Upper lobe of left lung (tissue), 4 donors: ENCODE data around the gene SH3BP4.

ENCODE experiments used
- POLR2A ChIP-seq, 4 donors: fragments of 450-650 bp; IDR thresholded peaks; one replicate each; pipeline ENCODE4 v1.5.1; 2016 to 2017; ENCODE audit warnings: antibody characterized with exemption in 4 of 4, mild to moderate bottlenecking in 2 of 4
- POLR2AphosphoS5 ChIP-seq, 2 donors: sonication (generic); formaldehyde crosslinking; IDR thresholded peaks; one replicate each; pipeline ENCODE4 v1.5.1; 2017; ENCODE audit warnings: antibody characterized with exemption in 2 of 2
- TF ChIP-seq, protein P1 (sequence below), 6 experiments: fragments of 450-650 bp in 4 of 6; fragments of 200-600 bp in 2 of 6; sonication (generic) in 2 of 6; IDR thresholded peaks; one replicate each; pipeline ENCODE4 v1.5.1; 2016 to 2019; ENCODE audit warnings: antibody characterized with exemption in 6 of 6

- TF ChIP-seq POLR2AphosphoS5 (IDR thresholded peaks at IDR 0.05) (no peak), POLR2A (IDR thresholded peaks at IDR 0.05) (no peak)
- TF ChIP-seq, protein P1, sequence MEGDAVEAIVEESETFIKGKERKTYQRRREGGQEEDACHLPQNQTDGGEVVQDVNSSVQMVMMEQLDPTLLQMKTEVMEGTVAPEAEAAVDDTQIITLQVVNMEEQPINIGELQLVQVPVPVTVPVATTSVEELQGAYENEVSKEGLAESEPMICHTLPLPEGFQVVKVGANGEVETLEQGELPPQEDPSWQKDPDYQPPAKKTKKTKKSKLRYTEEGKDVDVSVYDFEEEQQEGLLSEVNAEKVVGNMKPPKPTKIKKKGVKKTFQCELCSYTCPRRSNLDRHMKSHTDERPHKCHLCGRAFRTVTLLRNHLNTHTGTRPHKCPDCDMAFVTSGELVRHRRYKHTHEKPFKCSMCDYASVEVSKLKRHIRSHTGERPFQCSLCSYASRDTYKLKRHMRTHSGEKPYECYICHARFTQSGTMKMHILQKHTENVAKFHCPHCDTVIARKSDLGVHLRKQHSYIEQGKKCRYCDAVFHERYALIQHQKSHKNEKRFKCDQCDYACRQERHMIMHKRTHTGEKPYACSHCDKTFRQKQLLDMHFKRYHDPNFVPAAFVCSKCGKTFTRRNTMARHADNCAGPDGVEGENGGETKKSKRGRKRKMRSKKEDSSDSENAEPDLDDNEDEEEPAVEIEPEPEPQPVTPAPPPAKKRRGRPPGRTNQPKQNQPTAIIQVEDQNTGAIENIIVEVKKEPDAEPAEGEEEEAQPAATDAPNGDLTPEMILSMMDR (IDR thresholded peaks at IDR 0.05): no peak
These were observed 22.9 kb downstream of the SH3BP4 start for GRCh38 chr2:234974501-234975385.
